K562 (cell line): ENCODE data around the gene TOR1B. TPM values are rescaled to one million over a fixed set of nuclear protein-coding genes. Genes with fewer than 3 reads are reported as not detected.

Experiments
- ARID1B ChIP-seq: fragments of 450-650 bp; IDR thresholded peaks from 2 replicates; pipeline ENCODE4 v1.6.1; 2016; ENCODE audit warnings: antibody characterized with exemption, mild to moderate bottlenecking, inconsistent platforms
- CEBPG ChIP-seq, 3 experiments: fragments of 200-800 bp in 1 of 3; sonication (Bioruptor generic) in 1 of 3; sonication (generic) in 1 of 3; formaldehyde crosslinking in 1 of 3; IDR thresholded peaks in 2 of 3; conservative IDR thresholded peaks in 1 of 3; 2 replicates each; pipeline versions ENCODE4 v1.6.1 to v1.8.0; 2016 to 2022; ENCODE audit warnings: missing compliant biosample characterization in 2 of 3, missing genetic modification characterization in 2 of 3, mild to moderate bottlenecking in 1 of 3, missing genetic modification reagents in 1 of 3
- DNMT1 ChIP-seq: fragments of 450-650 bp; IDR thresholded peaks from 2 replicates; pipeline ENCODE4 v1.6.1; 2016; ENCODE audit warnings: antibody characterized with exemption, mild to moderate bottlenecking
- ETV6 ChIP-seq, 3 experiments: fragments of 150-350 bp in 1 of 3; sonication (generic) in 1 of 3; formaldehyde crosslinking in 1 of 3; IDR thresholded peaks; 2 replicates each; pipeline versions ENCODE4 v1.6.1 to v1.8.0; 2014 to 2022; ENCODE audit warnings: borderline replicate concordance in 2 of 3, low read depth in 2 of 3, antibody characterized with exemption in 1 of 3, low read length in 1 of 3, mild to moderate bottlenecking in 1 of 3, missing genetic modification reagents in 1 of 3
- GATAD2A ChIP-seq: fragments of 450-650 bp; IDR thresholded peaks from 2 replicates; pipeline ENCODE4 v1.6.1; 2017
- HNRNPL ChIP-seq: fragments of 200-400 bp; formaldehyde crosslinking; IDR thresholded peaks from 2 replicates; pipeline ENCODE4 v1.6.1; 2017; ENCODE audit warnings: low read depth, mild to moderate bottlenecking, low read length
- ILF3 ChIP-seq: fragments of 450-650 bp; IDR thresholded peaks from 2 replicates; pipeline ENCODE4 v1.6.1; 2018; ENCODE audit warnings: antibody characterized with exemption, mild to moderate bottlenecking, moderate library complexity, borderline replicate concordance
- L3MBTL2 ChIP-seq: fragments of 450-650 bp; IDR thresholded peaks from 2 replicates; pipeline ENCODE4 v1.6.1; 2016; ENCODE audit warnings: mild to moderate bottlenecking, moderate library complexity
- MBD2 ChIP-seq: sonication (generic); IDR thresholded peaks from 2 replicates; pipeline ENCODE4 v1.6.1; 2016; ENCODE audit warnings: low read depth, borderline replicate concordance
- NEUROD1 ChIP-seq: fragments of 150-350 bp; IDR thresholded peaks from 2 replicates; pipeline ENCODE4 v1.6.1; 2014; ENCODE audit warnings: borderline replicate concordance, low read length, low read depth; ENCODE audit not compliant: partially characterized antibody
- RERE ChIP-seq: sonication (generic); formaldehyde crosslinking; IDR thresholded peaks from 2 replicates; pipeline ENCODE4 v1.8.0; 2023; ENCODE audit warnings: missing genetic modification reagents, mild to moderate bottlenecking, borderline replicate concordance
- SMARCA5 ChIP-seq: fragments of 450-650 bp; IDR thresholded peaks from 2 replicates; pipeline ENCODE4 v1.6.1; 2016
- ZFP30 ChIP-seq: fragments of 250-450 bp; sonication (Bioruptor Pico); IDR thresholded peaks from 2 replicates; pipeline ENCODE4 v1.8.0; 2022; ENCODE audit warnings: moderate library complexity, mild to moderate bottlenecking, inconsistent platforms, borderline replicate concordance
- ZNF175 ChIP-seq: fragments of 200-800 bp; sonication (Bioruptor generic); IDR thresholded peaks from 2 replicates; pipeline ENCODE4 v1.6.1; 2016; ENCODE audit warnings: low read depth, mild to moderate bottlenecking, missing genetic modification characterization, missing compliant biosample characterization
- ZNF239 ChIP-seq: fragments of 250-450 bp; sonication (Bioruptor Pico); IDR thresholded peaks from 2 replicates; pipeline ENCODE4 v1.4.0; 2020; ENCODE audit warnings: mild to moderate bottlenecking
- ZNF253 ChIP-seq: fragments of 250-450 bp; sonication (Bioruptor Pico); conservative IDR thresholded peaks from 2 replicates; pipeline ENCODE4 v1.6.1; 2021; ENCODE audit warnings: mild to moderate bottlenecking
- ZNF316 ChIP-seq: fragments of 450-650 bp; IDR thresholded peaks from 2 replicates; pipeline ENCODE4 v1.6.1; 2016
- polyA plus RNA-seq, 8 experiments: library from polyadenylated mRNA; depleted of rRNA in 4 of 8; stranded (reverse) in 5 of 8; unstranded in 3 of 8; fragments of >200 nt; fragmentation: Nextera tagmentation in 2 of 8; fragmentation: Illumina TruSeq in 1 of 8; extraction: Ambion mirVana in 2 of 8; extraction: Trizol in 1 of 8; gene quantifications; 2 replicates each; pipeline versions ENCODE4 v1.2.1 to v1.2.3, GENCODE V29; 2011 to 2014; ENCODE audit warnings: inconsistent platforms in 1 of 8, missing spikeins in 1 of 8
- total RNA-seq, 7 experiments: library from RNA; depleted of rRNA in 6 of 7; stranded (reverse); fragments of >200 nt in 6 of 7; fragmentation: Illumina TruSeq in 2 of 7; extraction: Trizol in 2 of 7; gene quantifications; 2 replicates each; pipeline versions ENCODE4 v1.2.1 to v1.2.3, GENCODE V29; 2011 to 2021; ENCODE audit warnings: low replicate concordance in 1 of 7
- TF ChIP-seq, protein P1 (sequence below): fragments of 200-800 bp; sonication (Bioruptor generic); IDR thresholded peaks from 2 replicates; pipeline ENCODE4 v1.6.1; 2017; ENCODE audit warnings: missing genetic modification characterization, missing compliant biosample characterization

TOR1B gene
- total and polyA plus RNA-seq, 9 of the 15 experiments (the other 6 are each of a cell fraction or from before 2014, with no cell fraction given), result 4.2 to 36.5 (median 24.6) TPM

DNA sequence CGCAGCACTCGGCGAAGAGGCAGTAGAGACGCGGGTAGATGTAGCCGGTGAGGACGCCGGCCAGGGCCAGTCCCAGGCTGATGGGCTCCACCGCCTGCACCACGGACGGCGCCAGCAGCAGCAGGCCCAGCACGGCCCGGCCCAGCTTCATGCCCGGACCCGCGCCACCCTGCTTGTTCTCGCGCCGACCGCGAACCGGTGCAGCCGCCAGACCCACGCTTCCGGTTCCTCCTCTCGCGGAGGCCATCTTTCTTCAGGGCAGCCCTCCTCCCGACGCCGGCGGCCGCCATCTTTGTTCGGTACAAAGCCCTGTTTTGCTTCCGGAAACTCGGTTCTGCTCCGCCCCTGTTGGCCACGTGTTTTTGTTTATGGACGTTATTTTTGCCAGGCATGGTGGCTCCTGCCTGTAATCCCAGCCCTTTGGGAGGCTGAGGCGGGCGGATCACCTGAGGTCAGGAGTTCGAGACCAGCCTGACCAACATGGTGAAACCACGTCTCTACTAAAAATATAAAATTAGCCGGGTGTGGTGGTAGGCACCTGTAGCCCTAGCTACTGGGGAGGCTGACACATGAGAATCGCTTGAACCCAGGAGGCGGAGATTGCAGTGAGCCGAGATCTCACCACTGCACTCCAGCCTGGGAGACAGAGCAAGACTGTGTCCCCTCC, 21.1 kb downstream of the TOR1B start, which contains the start of gene TOR1A (continued):
- TF ChIP-seq, protein P1, sequence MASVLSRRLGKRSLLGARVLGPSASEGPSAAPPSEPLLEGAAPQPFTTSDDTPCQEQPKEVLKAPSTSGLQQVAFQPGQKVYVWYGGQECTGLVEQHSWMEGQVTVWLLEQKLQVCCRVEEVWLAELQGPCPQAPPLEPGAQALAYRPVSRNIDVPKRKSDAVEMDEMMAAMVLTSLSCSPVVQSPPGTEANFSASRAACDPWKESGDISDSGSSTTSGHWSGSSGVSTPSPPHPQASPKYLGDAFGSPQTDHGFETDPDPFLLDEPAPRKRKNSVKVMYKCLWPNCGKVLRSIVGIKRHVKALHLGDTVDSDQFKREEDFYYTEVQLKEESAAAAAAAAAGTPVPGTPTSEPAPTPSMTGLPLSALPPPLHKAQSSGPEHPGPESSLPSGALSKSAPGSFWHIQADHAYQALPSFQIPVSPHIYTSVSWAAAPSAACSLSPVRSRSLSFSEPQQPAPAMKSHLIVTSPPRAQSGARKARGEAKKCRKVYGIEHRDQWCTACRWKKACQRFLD (CRISPR knock-in tag), result peak; percentile 98
- TF ChIP-seq ZNF316 (no peak), SMARCA5 (no peak), ARID1B (peak; percentile 55), HNRNPL (peak; percentile 69; the same call in 1 of the 2 replicates), ZNF253 (CRISPR knock-in tag) (no peak), RERE (CRISPR knock-in tag) (no peak), DNMT1 (no peak), MBD2 (peak; percentile 90), CEBPG (CRISPR knock-in tag; IDR thresholded peaks at IDR 0.05) (peak; percentile 11; the same call in 1 of the 2 replicates), CEBPG (tag; conservative IDR thresholded peaks at IDR 0.05 in 1 of 2, IDR thresholded peaks at IDR 0.05 in 1 of 2) (peak in 1 of 2 experiments; percentile 62; a peak in 3 of 4 replicates), ZNF239 (CRISPR knock-in tag) (peak; percentile 60), ILF3 (no peak), L3MBTL2 (peak; percentile 86), ZNF175 (CRISPR knock-in tag) (peak; percentile 93; the same call in 1 of the 2 replicates), NEUROD1 (peak; percentile 71), ZFP30 (CRISPR knock-in tag) (no peak), ETV6 (IDR thresholded peaks at IDR 0.05; ENCODE audit: borderline replicate concordance in 1 of 2, low read depth in 2 of 2, low read length in 1 of 2) (no peak), ETV6 (CRISPR knock-in tag; IDR thresholded peaks at IDR 0.05; ENCODE audit: borderline replicate concordance) (no peak), GATAD2A (peak; percentile 85)
